Activated CD8-positive, alpha-beta memory T cell treated with anti-CD3 and anti-CD28 coated beads, Interleukin-2, amount 10 ng/mL, durations not matched to agents 7 days and 5 days (primary cell): ENCODE data around the gene TBCE. TPM values are rescaled to one million over a fixed set of nuclear protein-coding genes. Genes with fewer than 3 reads are reported as not detected.

Experiments
- ATAC-seq: fragments of 150-1000 bp; cut with Tn5 transposase; one replicate; pipeline ENCODE4 v1.10.0; 2021; ENCODE audit warnings: moderate library complexity
- CTCF ChIA-PET: fragments of 350-600 bp; sonication (Branson Sonifier 250); formaldehyde crosslinking; loops from one replicate; lab custom pipeline; 2021; ENCODE audit warnings: antibody characterized with exemption; lab: Charles Lee
- DNase-seq: peaks from one replicate; pipeline ENCODE4 v3.0.0-alpha.2; 2020
- H3K27ac Mint-ChIP-seq: one replicate; pipeline ENCODE4 v1.8.0; 2021; ENCODE audit warnings: mild to moderate bottlenecking, mixed read lengths
- H3K27me3 Mint-ChIP-seq: one replicate; pipeline ENCODE4 v1.8.0; 2021; ENCODE audit warnings: mixed read lengths
- H3K36me3 Mint-ChIP-seq: one replicate; pipeline ENCODE4 v1.8.0; 2021; ENCODE audit warnings: mild to moderate bottlenecking, mixed read lengths
- H3K4me1 Mint-ChIP-seq: one replicate; pipeline ENCODE4 v1.8.0; 2021; ENCODE audit warnings: mixed read lengths
- H3K4me3 Mint-ChIP-seq: one replicate; pipeline ENCODE4 v1.8.0; 2021; ENCODE audit warnings: mild to moderate bottlenecking, moderate library complexity, mixed read lengths
- H3K9me3 Mint-ChIP-seq: one replicate; pipeline ENCODE4 v1.8.0; 2022; ENCODE audit warnings: low read depth, mixed read lengths
- total RNA-seq, 2 experiments: library from RNA; stranded (reverse); gene quantifications; one replicate each; pipeline ENCODE4 v1.2.3, GENCODE V29; 2021

Gene TBCE
- total RNA-seq, 2 experiments from 2014 or later = 27.4 to 30.2 TPM

DNA sequence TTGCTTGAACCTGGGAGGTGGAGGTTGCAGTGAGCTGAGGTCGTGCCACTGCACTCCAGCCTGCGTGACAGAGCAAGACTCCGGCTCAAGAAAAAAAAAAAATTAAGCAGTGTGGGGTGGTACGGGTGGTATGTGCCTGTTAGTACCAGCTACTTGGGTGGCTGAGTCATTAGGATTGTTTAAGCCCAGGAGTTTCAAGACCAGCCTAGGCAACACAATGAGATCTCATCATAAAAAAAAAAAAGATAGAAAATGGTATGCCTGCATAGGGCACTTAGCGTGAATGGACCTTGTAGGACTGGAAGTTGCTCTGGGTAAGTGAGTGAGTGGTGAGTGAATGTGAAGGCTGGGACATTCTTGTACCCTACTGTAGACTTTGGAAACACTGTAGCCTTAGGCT lies 37.0 kb downstream of the TBCE start:
- H3K27ac Mint-ChIP-seq = no peak overlapping the region
- DNase-seq (no peak), ATAC-seq (no peak)
- CTCF ChIA-PET = no interaction called here
- H3K4me1 Mint-ChIP-seq = no peaks in the 10 kb centered on the region
- no peaks in the 10 kb centered on the region for H3K9me3 Mint-ChIP-seq
- H3K36me3 Mint-ChIP-seq = peaks cover 2% of the 10 kb centered on the region
- H3K27me3 Mint-ChIP-seq = no peaks in the 10 kb centered on the region
- H3K4me3 Mint-ChIP-seq = no peak overlapping the region

DNA sequence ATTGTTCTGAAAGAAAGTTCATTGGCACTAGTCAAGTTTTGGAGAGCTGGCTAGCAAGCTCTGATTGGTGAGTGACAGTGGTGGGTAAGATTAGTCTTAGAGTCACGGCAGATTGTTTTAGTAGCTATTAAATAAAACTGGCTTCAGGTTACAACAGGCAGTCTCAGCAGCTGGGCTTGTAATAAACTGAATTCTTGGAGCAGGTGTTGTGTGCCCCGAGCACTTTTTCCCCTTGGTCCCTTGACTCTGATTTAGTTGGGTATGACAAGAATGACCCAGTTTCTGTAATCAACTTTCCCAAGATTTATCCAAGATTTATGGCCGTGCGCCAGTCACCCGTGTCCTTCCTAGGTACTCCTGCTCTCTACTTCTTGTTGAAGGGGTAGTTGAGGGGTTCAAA lies 40.2 kb downstream of the TBCE start:
- Mint-ChIP-seq H3K27ac (no peak overlapping the region), H3K9me3 (no peaks in the 10 kb centered on the region), H3K27me3 (no peaks in the 10 kb centered on the region), H3K36me3 (peaks cover 2% of the 10 kb centered on the region), H3K4me3 (no peak overlapping the region), H3K4me1 (peaks cover 1% of the 10 kb centered on the region)
- CTCF ChIA-PET = interaction anchor here (0.9 to 1.8 kb wide), 2 partner anchors 9 to 39 kb away, joined by 3 to 7 read pairs; no protein-coding TSS in a partner anchor
- DNase-seq (no peak), ATAC-seq (no peak)

DNA sequence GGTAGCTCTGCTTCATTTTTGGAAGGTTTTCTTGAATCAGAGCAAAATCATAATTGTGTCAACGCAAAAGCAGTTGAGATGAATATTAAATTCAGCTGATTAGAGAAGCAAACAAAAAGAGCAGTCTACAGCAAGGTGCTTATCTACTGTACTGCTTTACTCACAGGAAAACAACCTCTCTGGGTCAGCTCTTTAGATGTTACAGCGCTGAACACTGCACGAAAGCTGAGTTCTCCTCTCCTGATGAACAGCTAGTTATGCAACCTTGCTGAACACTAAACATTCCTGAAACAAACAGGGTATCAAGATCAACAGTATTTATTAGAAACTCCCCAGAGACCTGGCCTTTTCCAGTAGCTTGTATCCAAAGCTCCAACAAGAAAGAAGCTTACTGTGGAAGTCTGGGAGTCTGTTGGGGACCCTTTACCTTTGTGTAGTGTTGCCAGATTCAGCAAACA lies 41.3 kb downstream of the TBCE start:
- no peak overlapping the region for H3K27ac Mint-ChIP-seq
- CTCF ChIA-PET = interaction anchor here (0.6 to 1.8 kb wide), 5 partner anchors 8 to 922 kb away, joined by 3 to 7 read pairs (median 3); no protein-coding TSS in a partner anchor
- no peak for DNase-seq

GRCh38 chr1:235409042-235409820 lies 42.0 kb downstream of the TBCE start:
- CTCF ChIA-PET = interaction anchor here (0.7 to 1.8 kb wide), 3 partner anchors 8 to 922 kb away, joined by 3 to 7 read pairs (median 4); no protein-coding TSS in a partner anchor
- DNase-seq (no peak), ATAC-seq (no peak)
- Mint-ChIP-seq H3K27me3 (no peaks in the 10 kb centered on the region), H3K4me1 (peaks cover 1% of the 10 kb centered on the region), H3K4me3 (no peak overlapping the region), H3K36me3 (peaks cover 1% of the 10 kb centered on the region), H3K27ac (no peak overlapping the region), H3K9me3 (no peaks in the 10 kb centered on the region)

More for the DNA sequence above, 41.3 kb downstream of the TBCE start:
- Mint-ChIP-seq H3K27me3 (no peaks in the 10 kb centered on the region), H3K4me3 (no peak overlapping the region), H3K9me3 (no peaks in the 10 kb centered on the region), H3K4me1 (peaks cover 1% of the 10 kb centered on the region), H3K36me3 (peaks cover 1% of the 10 kb centered on the region)
- no peak for ATAC-seq

DNA sequence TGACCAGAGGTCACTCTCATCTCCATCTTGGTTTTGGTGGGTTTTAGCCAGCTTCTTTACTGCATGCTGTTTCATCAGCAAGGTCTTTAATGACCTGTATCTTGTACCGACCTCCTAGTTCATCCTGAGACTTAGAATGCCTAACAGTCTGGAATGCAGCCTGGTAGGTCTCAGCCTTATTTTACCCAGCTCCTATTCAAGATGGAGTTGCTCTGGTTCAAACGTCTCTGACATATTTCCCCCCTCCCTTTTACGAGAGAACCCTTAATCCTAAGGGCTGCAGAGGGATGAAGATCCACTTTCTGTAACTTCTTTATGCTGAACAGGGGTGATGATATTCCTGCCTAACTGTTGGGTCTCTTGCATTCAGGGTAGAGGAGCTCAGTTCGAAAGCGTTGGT lies 43.2 kb downstream of the TBCE start:
- H3K27ac Mint-ChIP-seq = no peak overlapping the region
- no peaks in the 10 kb centered on the region for H3K9me3 Mint-ChIP-seq
- no peak overlapping the region for H3K4me3 Mint-ChIP-seq
- no peak for ATAC-seq
- no peaks in the 10 kb centered on the region for H3K27me3 Mint-ChIP-seq
- no peak for DNase-seq
- CTCF ChIA-PET = interaction anchor here (1.5 kb wide), 1 partner anchor 306 kb away, joined by 5 read pairs; no protein-coding TSS in a partner anchor
- H3K4me1 Mint-ChIP-seq = peaks cover 3% of the 10 kb centered on the region
- peaks cover 5% of the 10 kb centered on the region for H3K36me3 Mint-ChIP-seq

DNA sequence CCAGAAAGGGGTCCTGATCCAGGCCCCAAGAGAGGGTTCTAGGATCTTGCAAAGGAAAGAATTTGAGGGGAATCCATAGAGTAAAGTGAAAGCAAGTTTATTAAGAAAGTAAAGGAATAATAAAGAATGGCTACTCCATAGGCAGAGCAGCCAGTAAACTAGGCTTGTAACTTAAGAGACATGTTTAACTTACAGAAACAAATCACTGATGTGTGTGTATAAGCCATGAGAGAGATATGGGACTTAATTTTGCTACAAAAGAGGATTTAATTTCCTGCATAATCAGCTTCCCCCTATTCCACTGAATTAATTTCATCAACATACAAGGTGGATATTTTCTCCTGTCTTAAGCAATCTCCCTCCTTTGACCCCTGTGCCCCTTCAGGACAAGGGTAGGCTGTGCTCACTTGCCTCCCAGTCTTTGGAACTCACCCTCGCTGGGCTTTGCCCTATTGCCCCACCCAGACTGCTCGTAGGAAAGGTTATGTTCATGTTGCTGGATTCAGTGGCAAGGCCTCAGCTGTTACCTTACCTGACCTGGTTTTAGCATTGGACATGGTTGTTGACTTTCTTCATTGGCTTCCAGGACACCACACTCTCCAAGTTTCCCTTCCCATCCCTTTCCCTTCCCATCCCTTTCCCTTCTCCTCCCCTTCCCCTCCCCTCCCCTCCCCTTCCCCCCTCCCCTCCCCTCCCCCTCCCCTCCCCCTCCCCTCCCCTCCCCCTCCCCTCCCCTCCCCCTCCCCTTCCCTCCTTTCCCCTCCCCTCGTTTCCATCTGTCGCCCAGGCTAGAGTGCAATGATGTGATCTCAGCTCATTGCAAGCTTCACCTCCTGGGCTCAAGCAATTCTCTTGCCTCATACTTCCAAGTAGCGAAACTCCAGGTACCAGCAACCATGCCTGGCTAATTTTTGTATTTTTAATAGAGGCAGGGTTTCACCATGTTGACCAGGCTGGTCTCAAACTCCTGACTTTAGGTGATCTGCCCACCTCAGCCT lies 44.6 kb downstream of the TBCE start:
- H3K27me3 Mint-ChIP-seq = no peaks in the 10 kb centered on the region
- CTCF ChIA-PET = interaction anchor here (1.5 kb wide), 1 partner anchor 307 kb away, joined by 5 read pairs; no protein-coding TSS in a partner anchor
- peaks cover 3% of the 10 kb centered on the region for H3K4me1 Mint-ChIP-seq
- H3K4me3 Mint-ChIP-seq = no peak overlapping the region
- no peak for DNase-seq
- no peak overlapping the region for H3K27ac Mint-ChIP-seq
- peak; percentile 49 for ATAC-seq
- H3K36me3 Mint-ChIP-seq = peaks cover 7% of the 10 kb centered on the region
- no peaks in the 10 kb centered on the region for H3K9me3 Mint-ChIP-seq

- DNase-seq (peak; percentile 77), ATAC-seq (peak; percentile 90)
- Mint-ChIP-seq H3K36me3 (peaks cover 7% of the 10 kb centered on the region), H3K4me1 (peaks cover 4% of the 10 kb centered on the region), H3K4me3 (no peak overlapping the region), H3K9me3 (no peaks in the 10 kb centered on the region), H3K27ac (peak overlapping the region; percentile 46), H3K27me3 (no peaks in the 10 kb centered on the region)
- CTCF ChIA-PET = interaction anchor here (0.6 to 4.9 kb wide), 36 partner anchors 9 to 931 kb away, joined by 3 to 73 read pairs (median 4); partner anchors contain the start of genes B3GALNT2 and TBCE
These were observed 48.0 kb downstream of the TBCE start for GRCh38 chr1:235415008-235415904.

- no peak overlapping the region for H3K4me3 Mint-ChIP-seq
- ATAC-seq (no peak), DNase-seq (no peak)
- CTCF ChIA-PET = interaction anchor here (0.6 to 4.9 kb wide), 60 partner anchors 8 to 929 kb away, joined by 3 to 73 read pairs (median 4); partner anchors contain the start of genes B3GALNT2, RBM34 and TBCE
- H3K27ac Mint-ChIP-seq = no peak overlapping the region
- H3K9me3 Mint-ChIP-seq = no peaks in the 10 kb centered on the region
- H3K36me3 Mint-ChIP-seq = peaks cover 9% of the 10 kb centered on the region
- no peaks in the 10 kb centered on the region for H3K27me3 Mint-ChIP-seq
- H3K4me1 Mint-ChIP-seq = peaks cover 5% of the 10 kb centered on the region
These were observed 49.4 kb downstream of the TBCE start for GRCh38 chr1:235416662-235417049.

DNA sequence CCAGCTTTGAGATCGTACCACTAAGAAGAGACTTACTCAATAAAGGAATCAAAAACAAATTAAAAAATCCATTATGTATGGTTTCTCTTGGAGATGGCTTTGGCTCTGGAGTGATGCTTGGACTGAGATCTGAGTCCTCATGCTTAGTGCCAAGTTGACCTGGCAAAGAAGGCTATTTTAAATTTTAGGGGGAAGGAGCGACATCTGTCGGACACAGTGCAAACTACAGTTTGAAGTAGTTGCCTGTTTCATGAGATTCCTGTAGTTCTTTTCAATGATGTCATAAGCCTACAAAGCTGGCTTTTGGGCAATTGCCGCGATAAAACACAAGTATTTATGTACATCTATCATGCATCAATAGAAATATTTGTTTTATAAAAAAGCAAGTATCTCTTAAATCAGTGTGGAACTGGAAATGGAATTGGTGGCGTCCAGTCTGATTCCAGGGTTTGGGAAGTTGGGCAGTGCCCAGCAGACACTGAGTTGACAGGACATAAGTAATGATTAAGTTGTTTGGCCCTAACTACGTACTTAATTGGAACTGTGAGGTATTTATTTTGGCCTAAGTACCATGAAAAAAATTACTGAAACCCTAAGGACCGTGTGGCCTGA lies 50.0 kb downstream of the TBCE start:
- Mint-ChIP-seq H3K4me3 (no peak overlapping the region), H3K27ac (no peak overlapping the region), H3K27me3 (no peaks in the 10 kb centered on the region), H3K36me3 (peaks cover 9% of the 10 kb centered on the region), H3K9me3 (no peaks in the 10 kb centered on the region), H3K4me1 (peaks cover 9% of the 10 kb centered on the region)
- peak; percentile 52 for ATAC-seq
- CTCF ChIA-PET = interaction anchor here (0.6 to 4.9 kb wide), 57 partner anchors 9 to 930 kb away, joined by 3 to 73 read pairs (median 4); partner anchors contain the start of genes B3GALNT2, RBM34 and TBCE
- peak; percentile 73 for DNase-seq

GRCh38 chr1:235421751-235422150 lies 54.5 kb downstream of the TBCE start:
- Mint-ChIP-seq H3K4me3 (no peak overlapping the region), H3K9me3 (no peaks in the 10 kb centered on the region), H3K27me3 (no peaks in the 10 kb centered on the region), H3K4me1 (peaks cover 22% of the 10 kb centered on the region), H3K36me3 (peaks cover 2% of the 10 kb centered on the region), H3K27ac (no peak overlapping the region)
- CTCF ChIA-PET = no interaction called here
- DNase-seq (no peak), ATAC-seq (no peak)

GRCh38 chr1:235423214-235423652 lies 56.0 kb downstream of the TBCE start:
- Mint-ChIP-seq H3K9me3 (no peaks in the 10 kb centered on the region), H3K36me3 (peaks cover 2% of the 10 kb centered on the region), H3K27me3 (no peaks in the 10 kb centered on the region), H3K4me1 (peaks cover 20% of the 10 kb centered on the region), H3K27ac (peak overlapping the region; percentile 65), H3K4me3 (peak overlapping the region; percentile 8)
- ATAC-seq = peak; percentile 80
- CTCF ChIA-PET = interaction anchor here (1.1 to 1.9 kb wide), 5 partner anchors 23 to 327 kb away, joined by 3 to 10 read pairs (median 6); partner anchors contain the start of gene B3GALNT2
- DNase-seq = peak; percentile 60
